Measurements from ENCODE around the gene PPP1R14C.

Gene PPP1R14C

GRCh38 chr6:150139533-150139932 is 3.3 kb upstream of the PPP1R14C start:
- DNase-seq: no peak

- no peak for DNase-seq
Measured at GRCh38 chr6:150140236-150140969, 2.4 kb upstream of the PPP1R14C start.

- peak; percentile 18 for DNase-seq
Measured at GRCh38 chr6:150142097-150142669, 661 bp upstream of the PPP1R14C start.

GRCh38 chr6:150143516-150144293 is 861 bp downstream of the PPP1R14C start:
- no peak for DNase-seq

- no peak for DNase-seq
Measured at GRCh38 chr6:150144294-150144868, 1.5 kb downstream of the PPP1R14C start.

GRCh38 chr6:150145427-150145826 is 2.6 kb downstream of the PPP1R14C start:
- peak; percentile 6 for DNase-seq

- peak; percentile 23 for DNase-seq
Measured at GRCh38 chr6:150145830-150146229, 3.0 kb downstream of the PPP1R14C start.

- DNase-seq: no peak
Measured at GRCh38 chr6:150146436-150146835, 3.6 kb downstream of the PPP1R14C start.

GRCh38 chr6:150149146-150149545 is 6.3 kb downstream of the PPP1R14C start:
- peak; percentile 25 for DNase-seq

GRCh38 chr6:150150458-150150820 is 7.6 kb downstream of the PPP1R14C start:
- DNase-seq: no peak

GRCh38 chr6:150150821-150151646 is 8.2 kb downstream of the PPP1R14C start:
- peak; percentile 81 for DNase-seq

GRCh38 chr6:150152891-150153876 is 10.3 kb downstream of the PPP1R14C start:
- DNase-seq: peak; percentile 58

GRCh38 chr6:150153905-150154492 is 11.2 kb downstream of the PPP1R14C start:
- no peak for DNase-seq

- no peak for DNase-seq
Measured at GRCh38 chr6:150156460-150156859, 13.6 kb downstream of the PPP1R14C start.

- DNase-seq: peak; percentile 8
Measured at GRCh38 chr6:150157081-150157480, 14.2 kb downstream of the PPP1R14C start.

GRCh38 chr6:150159757-150160156 is 16.9 kb downstream of the PPP1R14C start:
- DNase-seq: no peak

- DNase-seq: no peak
Measured at GRCh38 chr6:150163970-150164369, 21.1 kb downstream of the PPP1R14C start.

- DNase-seq: no peak
Measured at GRCh38 chr6:150165020-150165702, 22.3 kb downstream of the PPP1R14C start.

- DNase-seq: no peak
Measured at GRCh38 chr6:150167479-150167873, 24.6 kb downstream of the PPP1R14C start.

GRCh38 chr6:150169181-150169580 is 26.3 kb downstream of the PPP1R14C start:
- no peak for DNase-seq
